ENCODE results near the gene MYZAP.

Gene MYZAP

DNA sequence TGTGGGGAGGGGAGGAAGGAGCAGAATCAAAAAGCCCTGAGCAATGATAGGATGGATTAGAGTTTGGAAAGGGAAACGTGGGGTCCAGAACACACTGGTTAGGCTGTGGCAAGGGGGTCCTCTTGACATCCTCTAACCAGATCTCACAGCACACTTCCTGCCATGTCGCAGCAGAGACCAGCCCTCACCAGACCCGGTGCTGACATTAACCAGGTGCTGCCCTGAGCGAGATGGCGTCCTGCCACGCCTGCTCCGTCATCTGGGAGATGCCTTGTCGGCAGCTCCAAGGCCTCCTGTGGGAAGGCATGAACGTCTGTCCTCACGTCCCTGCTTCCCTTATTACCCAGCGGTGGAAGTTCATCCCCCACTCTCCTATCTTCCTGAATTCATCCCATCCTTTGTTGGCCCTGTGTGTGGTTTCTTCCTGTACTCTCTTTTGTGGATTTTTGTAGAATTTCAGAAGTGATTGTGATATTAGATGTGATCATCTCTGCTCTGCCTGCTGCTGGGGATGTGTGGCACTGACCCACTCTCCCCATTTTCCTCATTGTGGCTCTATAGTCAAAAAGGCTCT is 29.4 kb upstream of the MYZAP start:
- DNase-seq (ENCODE audit: insufficient read length, low spot score) = no peak
- no peak for FAIRE-seq

DNA sequence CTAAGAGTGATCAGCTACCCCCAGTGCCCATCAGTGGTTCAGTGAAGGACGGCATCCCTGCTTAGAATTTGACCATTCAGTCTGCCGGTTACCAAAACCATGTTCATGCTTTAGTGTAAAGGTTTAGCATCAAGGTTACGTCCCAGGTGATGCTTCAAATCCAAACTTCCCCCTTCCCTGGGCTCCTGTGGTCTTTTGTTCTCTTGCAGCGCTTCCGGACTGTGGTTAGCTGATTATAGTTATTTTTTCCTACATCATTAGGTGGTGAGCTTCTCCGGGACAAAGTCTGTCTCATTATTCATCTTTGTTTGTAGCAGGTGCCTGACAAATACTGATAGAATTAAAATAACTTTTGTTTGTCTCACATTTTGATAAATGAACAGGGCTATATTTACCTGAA is 28.3 kb upstream of the MYZAP start:
- DNase-seq (ENCODE audit: insufficient read length, low spot score) = no peak
- no peak for FAIRE-seq

DNA sequence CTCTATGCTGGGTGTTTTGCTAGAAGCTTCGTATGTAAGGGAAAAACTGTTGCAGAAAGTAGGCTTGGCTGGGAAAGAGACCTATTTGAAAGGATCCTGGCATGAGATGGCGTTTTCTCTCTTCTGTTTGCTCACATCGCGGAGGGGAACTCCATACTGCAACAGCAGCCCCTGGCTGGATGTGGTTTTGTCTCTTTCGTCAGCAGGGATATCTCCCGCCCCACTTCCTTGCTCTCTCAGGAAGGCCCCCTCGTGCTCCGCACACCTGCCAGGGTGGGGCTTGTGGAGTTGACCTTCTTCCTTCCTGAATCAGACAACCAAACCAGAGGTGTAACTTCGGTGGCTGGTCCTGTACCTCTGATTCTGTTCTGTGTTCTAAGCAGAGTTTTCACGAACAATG is 26.4 kb upstream of the MYZAP start:
- FAIRE-seq = peak; percentile 16
- no peak for DNase-seq (ENCODE audit: insufficient read length, low spot score)

- no peak for DNase-seq (ENCODE audit: insufficient read length, low spot score)
- peak; percentile 71 for FAIRE-seq
Observed at GRCh38 chr15:57566834-57567233, 24.9 kb upstream of the MYZAP start.

DNA sequence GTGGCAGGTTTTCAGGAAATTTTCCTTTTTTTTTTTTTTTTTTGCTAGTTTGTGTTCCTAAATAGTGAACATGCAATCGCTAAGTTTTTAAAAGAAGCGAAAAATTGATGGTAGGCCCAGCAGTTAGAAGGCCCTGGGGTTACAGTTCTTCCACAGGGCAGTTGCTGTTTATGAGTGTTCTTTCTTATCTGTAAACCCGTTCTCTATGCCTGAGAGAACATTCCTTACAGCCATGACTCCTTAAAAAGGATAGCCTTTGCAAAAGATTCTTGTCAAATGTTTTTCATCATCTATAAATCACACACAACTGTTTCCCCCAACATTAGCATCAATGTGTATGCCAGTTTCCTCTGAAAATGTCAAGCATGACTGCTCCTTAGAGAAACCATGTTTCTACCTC is 23.8 kb upstream of the MYZAP start:
- FAIRE-seq (no peak), DNase-seq (ENCODE audit: insufficient read length, low spot score) (no peak)

DNA sequence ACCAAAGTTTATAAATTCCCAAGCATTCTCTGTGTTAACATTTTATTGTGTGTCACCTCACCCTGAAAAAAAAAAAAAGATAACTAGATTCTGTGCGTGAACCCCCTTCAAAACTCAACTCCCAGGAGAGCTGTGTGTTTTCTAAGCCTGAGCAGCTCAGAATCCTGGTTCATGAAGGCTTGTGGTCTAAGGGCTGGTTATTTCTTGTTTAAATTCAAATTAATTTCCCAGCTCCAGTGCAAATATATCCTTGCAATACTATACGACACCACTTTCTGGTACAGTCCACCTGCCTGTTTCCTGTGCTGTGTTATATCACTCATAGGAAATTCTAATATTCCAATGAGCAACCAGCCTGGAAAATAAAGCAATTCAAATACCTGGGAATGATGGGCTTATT is 23.4 kb upstream of the MYZAP start:
- FAIRE-seq (no peak), DNase-seq (ENCODE audit: insufficient read length, low spot score) (no peak)

DNA sequence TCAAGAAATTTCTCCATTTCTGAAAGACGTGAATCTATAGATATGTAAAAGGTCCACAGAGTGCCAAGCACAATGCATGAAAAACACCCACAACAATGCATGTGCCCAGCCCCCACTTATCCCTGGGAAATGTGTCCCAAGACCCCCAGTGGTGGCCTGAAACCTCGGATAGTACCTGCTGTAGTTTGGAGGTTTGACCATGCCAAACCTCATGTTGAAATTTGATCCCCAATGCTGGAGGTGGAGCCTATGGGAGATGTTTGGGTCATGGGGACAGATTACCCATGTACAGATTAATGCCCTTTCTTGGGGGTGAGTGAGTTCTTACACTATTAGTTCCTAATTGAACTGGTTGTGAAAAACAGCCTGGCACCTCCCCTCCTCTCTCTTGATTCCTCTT is 21.4 kb upstream of the MYZAP start:
- no peak for FAIRE-seq
- no peak for DNase-seq (ENCODE audit: insufficient read length, low spot score)

DNA sequence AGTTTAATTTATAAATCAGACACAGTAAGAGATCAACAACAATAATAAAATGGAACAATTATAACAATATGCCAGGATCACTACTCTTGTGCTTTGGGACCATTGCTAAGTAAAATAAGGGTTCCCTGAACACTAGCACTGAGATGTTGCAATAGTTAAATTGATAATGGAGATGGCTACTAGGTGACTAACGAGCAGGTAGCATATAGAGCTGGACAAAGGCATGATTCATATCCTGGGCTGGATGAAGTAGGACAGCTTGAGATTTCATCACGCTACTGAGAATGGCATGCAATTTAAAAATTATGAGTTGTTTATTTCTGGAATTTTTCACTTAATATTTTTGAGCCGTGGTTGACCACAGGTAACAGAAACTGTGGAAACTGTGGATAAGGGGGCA is 20.7 kb upstream of the MYZAP start:
- DNase-seq (ENCODE audit: insufficient read length, low spot score) = peak; percentile 34
- no peak for FAIRE-seq

GRCh38 chr15:57571725-57572124 is 20.0 kb upstream of the MYZAP start:
- DNase-seq (ENCODE audit: insufficient read length, low spot score) (no peak), FAIRE-seq (no peak)

DNA sequence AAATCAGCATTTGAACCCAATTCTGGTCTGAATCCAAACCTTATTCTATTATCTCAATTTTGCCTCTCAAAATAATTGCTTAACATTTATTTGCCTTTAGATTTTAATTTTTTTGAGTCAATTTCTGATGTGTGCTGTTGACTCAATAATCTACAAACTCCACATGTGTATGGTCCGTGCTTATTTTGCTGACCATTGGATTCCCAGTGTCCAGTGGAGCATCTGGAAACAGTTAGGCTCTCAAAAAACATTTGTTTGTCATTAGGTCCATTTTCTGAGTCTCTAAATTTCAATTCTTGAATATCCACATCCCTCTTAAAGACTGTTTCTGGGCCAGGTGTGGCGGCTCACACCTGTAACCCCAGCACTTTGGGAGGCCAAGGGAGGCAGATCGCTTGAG is 19.2 kb upstream of the MYZAP start:
- DNase-seq (ENCODE audit: insufficient read length, low spot score) = no peak

DNA sequence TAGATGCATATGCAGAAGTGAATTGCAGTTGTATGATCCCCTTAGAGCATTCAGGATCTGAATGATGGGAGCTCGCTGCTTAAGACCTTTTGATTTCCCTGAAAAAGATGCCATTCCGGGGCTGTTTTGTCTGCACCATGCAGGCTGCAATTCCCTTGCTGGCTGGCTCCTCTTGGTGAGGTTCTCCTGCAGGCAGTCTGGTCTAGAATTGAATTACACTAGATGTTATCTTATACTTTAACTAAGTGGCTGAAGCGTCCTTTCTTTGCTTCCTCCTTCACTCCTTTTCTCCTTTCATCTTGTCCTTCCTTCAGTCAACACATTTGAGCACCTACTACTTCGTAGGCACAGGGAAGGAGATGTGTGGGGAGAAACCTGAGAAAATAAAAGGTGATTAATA is 18.6 kb upstream of the MYZAP start:
- FAIRE-seq (no peak), DNase-seq (ENCODE audit: insufficient read length, low spot score) (no peak)

More for the DNA sequence above, 19.2 kb upstream of the MYZAP start:
- no peak for FAIRE-seq

DNA sequence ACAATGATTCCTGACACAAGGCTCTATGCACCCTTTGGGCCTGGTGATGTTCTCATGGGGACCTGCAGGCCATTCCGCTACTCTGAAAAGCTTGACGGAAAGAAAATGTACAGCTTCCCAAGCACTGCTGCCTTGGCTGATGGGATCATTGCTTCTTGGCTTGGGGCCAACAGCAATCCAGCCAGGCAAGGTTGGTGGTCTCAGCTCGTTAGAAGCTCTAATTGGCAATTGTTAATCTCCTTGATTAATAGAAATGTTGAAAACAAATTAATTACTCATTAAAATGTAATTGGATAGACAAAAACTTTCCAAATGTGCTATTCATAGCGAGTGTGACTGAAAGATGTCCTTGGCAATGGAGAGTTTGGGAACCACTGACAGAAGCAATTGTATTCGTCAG is 16.3 kb upstream of the MYZAP start:
- DNase-seq (ENCODE audit: insufficient read length, low spot score) (no peak), FAIRE-seq (no peak)

DNA sequence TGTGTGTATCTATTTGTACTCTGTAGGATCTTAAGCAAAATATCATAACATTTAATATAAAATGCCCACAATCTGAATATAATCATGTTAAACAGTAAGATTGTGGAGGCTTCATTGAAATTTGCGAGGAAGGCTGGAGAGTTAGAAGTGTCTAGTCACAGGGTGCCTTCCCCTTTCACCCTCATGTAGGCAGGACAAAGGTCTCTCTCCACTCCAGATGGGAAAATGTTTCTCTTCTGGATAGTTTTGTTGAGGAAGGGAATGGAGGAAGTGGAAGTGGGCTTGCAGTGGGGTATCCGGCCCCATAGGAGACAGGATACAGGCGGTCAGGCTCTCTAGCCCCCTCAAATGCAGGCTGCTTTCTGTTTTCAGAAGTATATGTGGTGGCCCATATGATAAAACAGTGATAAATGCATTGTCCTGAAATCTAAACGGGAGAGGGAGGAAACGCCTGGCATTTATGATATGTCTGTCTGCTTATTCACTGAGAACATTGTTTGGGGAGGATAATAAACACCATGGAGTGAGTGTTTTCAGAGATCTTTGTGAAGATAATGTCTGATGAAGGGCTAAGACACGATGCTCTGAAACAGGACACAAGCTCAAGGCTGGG is 13.3 kb upstream of the MYZAP start:
- DNase-seq (ENCODE audit: insufficient read length, low spot score) = no peak
- no peak for FAIRE-seq

DNA sequence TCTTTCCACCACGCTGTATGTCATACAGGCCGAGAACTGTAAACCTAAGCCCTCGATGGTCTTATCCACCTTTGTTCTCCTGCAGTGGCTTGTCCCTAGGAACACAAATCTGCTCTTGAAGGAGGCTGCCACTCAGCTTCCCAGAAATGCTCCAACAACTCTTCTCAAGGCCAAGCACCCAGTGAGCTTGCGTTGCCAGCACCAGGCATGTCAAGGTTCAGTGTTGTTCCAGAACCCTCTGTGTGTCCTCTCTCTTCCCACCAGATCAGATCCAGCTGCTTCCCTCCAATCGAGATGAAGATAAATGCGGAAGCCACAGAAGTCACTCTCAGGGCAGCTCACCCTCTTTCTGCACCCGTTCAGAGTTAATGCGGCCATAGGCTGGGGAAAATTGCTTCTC is 11.3 kb upstream of the MYZAP start:
- DNase-seq (ENCODE audit: insufficient read length, low spot score) (no peak), FAIRE-seq (no peak)

DNA sequence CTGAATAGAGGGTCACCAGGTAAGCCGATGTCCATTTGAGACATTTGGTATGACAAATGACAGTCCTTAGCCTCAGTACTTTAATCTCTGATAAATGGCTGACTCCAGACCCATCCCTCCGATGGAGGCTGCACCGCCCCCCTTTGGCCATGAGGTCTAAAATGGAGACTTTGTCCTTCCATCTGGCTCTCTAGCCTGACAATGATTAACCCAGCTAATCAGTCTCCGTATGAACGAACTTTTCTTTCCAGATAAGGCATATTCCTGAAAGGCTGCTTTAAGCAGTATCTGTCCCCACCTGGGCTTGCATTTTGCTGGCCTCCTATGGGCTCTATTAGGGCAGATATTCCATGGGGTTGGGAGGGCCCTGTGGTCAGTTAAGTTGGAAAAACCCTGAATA is 10.8 kb upstream of the MYZAP start:
- no peak for DNase-seq (ENCODE audit: insufficient read length, low spot score)
- FAIRE-seq = no peak

GRCh38 chr15:57582090-57582489 is 9.6 kb upstream of the MYZAP start:
- FAIRE-seq (no peak), DNase-seq (ENCODE audit: insufficient read length, low spot score) (no peak)

DNA sequence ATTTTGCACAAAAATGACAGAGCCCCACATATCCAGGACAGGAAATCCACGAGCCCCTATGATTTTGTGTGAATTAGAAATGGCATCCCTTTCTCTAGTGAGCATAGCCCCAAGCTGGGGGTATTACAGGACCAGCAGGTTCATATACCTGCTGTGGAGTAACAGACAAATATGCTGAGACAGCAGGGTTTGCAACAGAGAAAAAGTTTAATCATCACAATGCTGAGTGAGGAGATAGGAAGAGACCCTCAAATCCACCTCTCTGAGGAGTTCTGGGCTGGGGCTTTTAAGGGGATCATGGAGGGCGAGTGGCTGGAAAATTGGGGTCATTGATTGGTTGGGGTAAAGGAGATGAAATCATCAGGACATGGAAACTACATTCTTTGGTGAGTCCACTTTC is 8.4 kb upstream of the MYZAP start:
- DNase-seq (ENCODE audit: insufficient read length, low spot score) = no peak
- no peak for FAIRE-seq

DNA sequence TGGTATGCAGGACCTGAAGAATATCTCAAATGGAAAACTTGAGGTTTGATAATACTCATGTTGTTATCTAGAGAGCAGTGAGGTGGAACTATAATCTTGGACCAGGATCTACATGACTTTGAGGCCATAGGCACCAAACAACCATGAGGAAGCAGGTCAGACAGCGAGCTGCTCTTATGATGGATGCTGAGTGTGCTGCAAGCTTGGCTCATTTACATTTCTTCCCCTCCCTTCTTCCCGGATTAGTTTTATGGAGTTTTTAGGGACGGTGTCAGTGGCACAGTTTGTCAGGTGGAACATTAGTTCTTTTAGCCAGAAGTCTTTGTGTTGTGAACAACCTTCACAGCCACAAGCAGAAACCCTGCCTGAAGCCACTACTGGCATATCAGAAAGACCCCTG is 8.0 kb upstream of the MYZAP start:
- FAIRE-seq = no peak
- no peak for DNase-seq (ENCODE audit: insufficient read length, low spot score)

GRCh38 chr15:57586661-57587424 is 4.9 kb upstream of the MYZAP start:
- no peak for FAIRE-seq
- DNase-seq (ENCODE audit: insufficient read length, low spot score) = no peak

- no peak for FAIRE-seq
Observed at GRCh38 chr15:57589281-57589680, 2.4 kb upstream of the MYZAP start.

DNA sequence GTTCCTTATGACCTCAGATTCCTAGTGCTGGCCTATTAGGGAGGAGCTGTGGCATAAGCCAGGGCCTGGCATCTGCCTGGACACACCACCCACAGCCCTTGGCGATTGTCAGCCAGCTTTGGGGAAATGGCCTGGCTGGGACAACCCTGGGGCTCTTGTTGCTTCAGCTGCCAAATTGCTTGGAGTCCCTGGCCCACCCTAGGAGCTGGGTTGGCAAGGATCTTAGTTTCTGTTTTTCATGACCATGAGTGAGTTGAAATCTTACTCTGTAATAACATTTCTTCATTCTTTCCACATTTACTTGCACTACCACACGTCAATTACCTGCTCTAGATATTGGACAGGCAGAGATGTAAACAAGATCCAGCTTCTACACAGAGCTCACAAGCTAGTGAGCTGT is 1.9 kb upstream of the MYZAP start:
- no peak for FAIRE-seq
- DNase-seq (ENCODE audit: insufficient read length, low spot score) = no peak

More at GRCh38 chr15:57589281-57589680, 2.4 kb upstream of the MYZAP start:
- no peak for DNase-seq (ENCODE audit: insufficient read length, low spot score)

DNA sequence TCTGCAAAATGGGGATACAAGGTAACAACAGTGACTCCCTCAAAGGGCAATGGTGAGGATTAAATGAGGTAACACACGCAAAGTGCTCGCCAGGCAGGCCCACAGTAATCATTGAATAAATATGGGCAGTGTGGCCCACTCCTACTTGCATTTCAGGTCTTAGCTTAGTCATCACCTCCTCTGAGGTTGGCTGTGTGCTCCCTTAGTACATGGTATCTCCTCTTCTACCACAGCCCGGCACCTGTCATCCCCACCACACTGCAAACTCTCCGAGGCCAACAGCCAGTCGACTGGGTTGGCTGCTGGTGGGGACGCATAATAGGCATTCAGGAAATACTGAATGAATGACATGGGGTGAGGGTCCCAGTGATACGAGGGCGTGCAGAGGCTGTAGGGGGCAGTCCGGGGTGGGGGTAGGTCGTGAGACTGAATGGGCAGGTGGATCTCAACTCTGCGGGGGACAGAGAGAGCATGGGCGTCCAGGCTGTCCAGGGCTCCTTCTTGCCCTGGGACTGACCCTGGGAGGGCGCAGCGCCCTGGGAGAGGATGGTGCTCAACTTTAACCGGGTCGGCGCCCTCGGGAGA is 375 bp upstream of the MYZAP start:
- DNase-seq (ENCODE audit: insufficient read length, low spot score) (no peak), FAIRE-seq (no peak)
